NOMO-1 treated with DMSO at 0.1 percent for 48 hours (cell line): ENCODE measurements around the gene ABCC3.
"Not testable (repeated sequence)": the region's sequence is repeated elsewhere in the genome, so short reads cannot be mapped to it uniquely, and the experiment has no call there.

Source experiments
- DNase-seq: peaks from one replicate; lab custom pipeline; 2025; ENCODE audit not compliant: unreplicated experiment; lab: John Stamatoyannopoulos, UW

The ABCC3 gene

GRCh38 chr17:50696365-50696879 is 61.7 kb downstream of the ABCC3 start:
- no peak for DNase-seq

GRCh38 chr17:50697062-50697461 is 62.4 kb downstream of the ABCC3 start:
- DNase-seq = no peak

GRCh38 chr17:50697663-50698272 is 63.1 kb downstream of the ABCC3 start:
- DNase-seq = no peak

- no peak for DNase-seq
These were observed 64.7 kb downstream of the ABCC3 start for GRCh38 chr17:50699410-50699809.

- no peak for DNase-seq
These were observed 68.5 kb downstream of the ABCC3 start for GRCh38 chr17:50703162-50703561.

- DNase-seq = peak; percentile 95
These were observed 72.8 kb downstream of the ABCC3 start, which contains the start of gene ANKRD40 for GRCh38 chr17:50707289-50708049. ANKRD40 (minus strand) TSS chr17:50707914; CDS start chr17:50707654, 260 bp downstream.

GRCh38 chr17:50708050-50709000 is 73.6 kb downstream of the ABCC3 start:
- DNase-seq = peak; percentile 59

GRCh38 chr17:50709053-50709452 is 74.4 kb downstream of the ABCC3 start:
- DNase-seq = not testable (repeated sequence)

GRCh38 chr17:50710025-50710424 is 75.3 kb downstream of the ABCC3 start:
- no peak for DNase-seq

GRCh38 chr17:50710650-50711049 is 76.0 kb downstream of the ABCC3 start:
- no peak for DNase-seq

- peak; percentile 1 for DNase-seq
These were observed 78.0 kb downstream of the ABCC3 start for GRCh38 chr17:50712641-50713040.

GRCh38 chr17:50715471-50715870 is 80.8 kb downstream of the ABCC3 start:
- DNase-seq = no peak

GRCh38 chr17:50719144-50719923 is 84.7 kb downstream of the ABCC3 start, which contains the start of gene LUC7L3:
LUC7L3 (plus strand) TSS chr17:50719603; CDS start chr17:50719733, 130 bp downstream.
- DNase-seq = peak; percentile 88

- peak; percentile 30 for DNase-seq
These were observed 85.5 kb downstream of the ABCC3 start for GRCh38 chr17:50719924-50720794.

- peak; percentile 51 for DNase-seq
These were observed 86.7 kb downstream of the ABCC3 start for GRCh38 chr17:50721194-50722010.

- no peak for DNase-seq
These were observed 88.1 kb downstream of the ABCC3 start for GRCh38 chr17:50722746-50723145.

GRCh38 chr17:50724622-50725021 is 89.9 kb downstream of the ABCC3 start:
- not testable (repeated sequence) for DNase-seq
